ENCODE measurements around the gene ATP1B1.

ATP1B1 gene

GRCh38 chr1:169070547-169070946 lies 35.9 kb upstream of the ATP1B1 start:
- ChIA-PET CTCF (interaction anchor here (1.7 to 2.5 kb wide), 2 partner anchors 8 to 14 kb away, joined by 4 to 8 read pairs; no protein-coding TSS in a partner anchor), POLR2A (no interaction called here)
- DNase-seq (ENCODE audit: extremely low spot score), result no peak
- no peak for TF ChIP-seq CTCF (IDR thresholded peaks at IDR 0.05; ENCODE audit: control extremely low read depth, extremely low read depth, low read depth, missing control alignments)

GRCh38 chr1:169070958-169071357 lies 35.5 kb upstream of the ATP1B1 start:
- POLR2A ChIA-PET, result no interaction called here
- no peak for DNase-seq (ENCODE audit: extremely low spot score)
- CTCF ChIA-PET, result interaction anchor here (0.8 to 2.5 kb wide), 7 partner anchors 7 to 62 kb away, joined by 3 to 8 read pairs (median 3); no protein-coding TSS in a partner anchor
- TF ChIP-seq CTCF (IDR thresholded peaks at IDR 0.05; ENCODE audit: control extremely low read depth, extremely low read depth, low read depth, missing control alignments), result no peak

GRCh38 chr1:169072945-169073725 lies 33.4 kb upstream of the ATP1B1 start:
- DNase-seq (ENCODE audit: extremely low spot score), result no peak
- no peak for TF ChIP-seq CTCF (IDR thresholded peaks at IDR 0.05; ENCODE audit: control extremely low read depth, extremely low read depth, low read depth, missing control alignments)
- POLR2A ChIA-PET, result no interaction called here
- CTCF ChIA-PET, result interaction anchor here (1.0 to 1.2 kb wide), 2 partner anchors 14 to 22 kb away, joined by 3 read pairs; no protein-coding TSS in a partner anchor

GRCh38 chr1:169078163-169078883 lies 28.2 kb upstream of the ATP1B1 start:
- POLR2A ChIA-PET, result no interaction called here
- no peak for TF ChIP-seq CTCF (IDR thresholded peaks at IDR 0.05; ENCODE audit: control extremely low read depth, extremely low read depth, low read depth, missing control alignments)
- no peak for DNase-seq (ENCODE audit: extremely low spot score)
- CTCF ChIA-PET, result interaction anchor here (0.9 to 1.7 kb wide), 6 partner anchors 8 to 27 kb away, joined by 3 to 10 read pairs (median 4); no protein-coding TSS in a partner anchor

- ChIA-PET POLR2A (no interaction called here), CTCF (interaction anchor here (1.0 to 2.1 kb wide), 2 partner anchors 12 to 30 kb away, joined by 3 to 7 read pairs; no protein-coding TSS in a partner anchor)
- DNase-seq (ENCODE audit: extremely low spot score), result no peak
- no peak for TF ChIP-seq CTCF (IDR thresholded peaks at IDR 0.05; ENCODE audit: control extremely low read depth, extremely low read depth, low read depth, missing control alignments)
Measured at GRCh38 chr1:169081503-169082123, 24.9 kb upstream of the ATP1B1 start.

- ChIA-PET CTCF (interaction anchor here (1.7 to 1.9 kb wide), 2 partner anchors 11 to 15 kb away, joined by 3 to 5 read pairs; no protein-coding TSS in a partner anchor), POLR2A (no interaction called here)
- no peak for DNase-seq (ENCODE audit: extremely low spot score)
- TF ChIP-seq CTCF (IDR thresholded peaks at IDR 0.05; ENCODE audit: control extremely low read depth, extremely low read depth, low read depth, missing control alignments), result no peak
Measured at GRCh38 chr1:169085911-169086310, 20.6 kb upstream of the ATP1B1 start.

All from GM10248 (cell line).